B cell (primary cell): ENCODE measurements around the gene PHKG1. TPM values are rescaled to one million over a fixed set of nuclear protein-coding genes. Genes with fewer than 3 reads are reported as not detected.

Experiments
- ATAC-seq: fragments of 200-7000 bp; cut with Tn5 transposase; one replicate; pipeline ENCODE4 v1.10.0; 2021; ENCODE audit warnings: low read depth, mild to moderate bottlenecking, moderate number of reproducible peaks, moderate library complexity
- CTCF ChIA-PET: fragments of 350-600 bp; sonication (Branson Sonifier 250); formaldehyde crosslinking; loops from one replicate; lab custom pipeline; 2021; ENCODE audit warnings: antibody characterized with exemption, inconsistent platforms; lab: Charles Lee
- POLR2A ChIA-PET: fragments of 350-600 bp; sonication (Branson Sonifier 250); formaldehyde crosslinking; loops from one replicate; lab custom pipeline; 2021; ENCODE audit warnings: antibody characterized with exemption; lab: Charles Lee
- DNase-seq: peaks from one replicate; pipeline ENCODE4 v3.0.0; 2013
- H2AFZ ChIP-seq: 2 replicates; pipeline ENCODE4 v1.6.1; 2012; ENCODE audit warnings: mild to moderate bottlenecking, low read depth, low read length; ENCODE audit not compliant: insufficient read depth, poor library complexity, severe bottlenecking
- H3K27ac ChIP-seq, 2 donors: 1 replicate in 1 of 2; 2 replicates in 1 of 2; pipeline ENCODE4 v1.5.1; 2012 to 2013; ENCODE audit warnings: low read length in 2 of 2, mild to moderate bottlenecking in 2 of 2, moderate library complexity in 1 of 2
- H3K27me3 ChIP-seq, 4 experiments: fragments of 200-600 bp in 1 of 4; sonication (generic) in 1 of 4; replicated peaks in 1 of 4; 1 replicate in 2 of 4; 2 replicates in 2 of 4; pipeline versions ENCODE4 v1.6.1 to v1.7.0; 2013 to 2016; ENCODE audit warnings: low read length in 3 of 4, mild to moderate bottlenecking in 2 of 4, mixed read lengths in 1 of 4, moderate library complexity in 1 of 4; ENCODE audit not compliant: insufficient read depth in 4 of 4, control insufficient read depth in 3 of 4; ENCODE audit errors: control extremely low read depth in 1 of 4
- H3K36me3 ChIP-seq, 2 experiments: replicated peaks in 1 of 2; 1 replicate in 1 of 2; 2 replicates in 1 of 2; pipeline versions ENCODE4 v1.6.1 to v1.7.1; 2013; ENCODE audit warnings: low read length in 1 of 2; ENCODE audit not compliant: insufficient read depth in 2 of 2, control insufficient read depth in 1 of 2; ENCODE audit errors: control extremely low read depth in 1 of 2, extremely low read depth in 1 of 2
- H3K4me1 ChIP-seq, 2 donors: fragments of 200-600 bp in 1 of 2; sonication (generic) in 1 of 2; 1 replicate in 1 of 2; 2 replicates in 1 of 2; pipeline versions ENCODE4 v1.5.1 to v1.6.1; 2013 to 2017; ENCODE audit warnings: low read length in 2 of 2; ENCODE audit not compliant: control insufficient read depth in 2 of 2, insufficient read depth in 2 of 2
- H3K4me2 ChIP-seq: replicated peaks from 2 replicates; pipeline ENCODE3; 2012; ENCODE audit warnings: mild to moderate bottlenecking, low read depth, low read length; ENCODE audit not compliant: poor library complexity, severe bottlenecking
- H3K4me3 ChIP-seq, 5 experiments: fragments of 200-600 bp in 1 of 5; sonication (generic) in 1 of 5; 1 replicate in 3 of 5; 2 replicates in 2 of 5; pipeline versions ENCODE4 v1.5.1 to v1.7.0; 2011 to 2016; ENCODE audit warnings: low read length in 4 of 5, mild to moderate bottlenecking in 4 of 5, low read depth in 2 of 5, control low read depth in 1 of 5, moderate library complexity in 1 of 5; ENCODE audit not compliant: insufficient read depth in 1 of 5; ENCODE audit errors: control extremely low read depth in 1 of 5, extremely low read depth in 1 of 5
- H3K79me2 ChIP-seq: fragments of 200-600 bp; sonication (generic); one replicate; pipeline ENCODE4 v1.6.0; 2016; ENCODE audit warnings: low read length; ENCODE audit not compliant: control insufficient read depth, insufficient read depth
- H3K9ac ChIP-seq: fragments of 200-600 bp; sonication (generic); 2 replicates; pipeline ENCODE4 v1.6.1; 2017; ENCODE audit warnings: mild to moderate bottlenecking, low read length, moderate library complexity
- H3K9me3 ChIP-seq, 3 donors: one replicate each; pipeline versions ENCODE4 v1.6.1 to v1.7.1; 2013; ENCODE audit warnings: low read length in 2 of 3; ENCODE audit not compliant: control insufficient read depth in 2 of 3, insufficient read depth in 1 of 3; ENCODE audit errors: control extremely low read depth in 1 of 3
- H4K20me1 ChIP-seq: 2 replicates; pipeline ENCODE4 v1.6.0; 2012; ENCODE audit warnings: mild to moderate bottlenecking, low read length; ENCODE audit not compliant: insufficient read depth, control insufficient read depth, poor library complexity, severe bottlenecking
- H3K27ac Mint-ChIP-seq: one replicate; pipeline ENCODE4 v1.8.0; 2021; ENCODE audit warnings: mixed read lengths
- H3K27me3 Mint-ChIP-seq: one replicate; pipeline ENCODE4 v1.8.0; 2021; ENCODE audit warnings: mixed read lengths
- H3K4me1 Mint-ChIP-seq: one replicate; pipeline ENCODE4 v1.8.0; 2021; ENCODE audit warnings: mixed read lengths
- H3K4me3 Mint-ChIP-seq: one replicate; pipeline ENCODE4 v1.8.0; 2021; ENCODE audit warnings: mixed read lengths
- H3K9me3 Mint-ChIP-seq: one replicate; pipeline ENCODE4 v1.8.0; 2022; ENCODE audit warnings: mixed read lengths; ENCODE audit not compliant: insufficient read depth
- CTCF ChIP-seq: fragments of 200-600 bp; IDR thresholded peaks from one replicate; pipeline ENCODE4 v1.8.0; 2022; ENCODE audit warnings: antibody characterized with exemption, mild to moderate bottlenecking
- EZH2 ChIP-seq: IDR thresholded peaks from 2 replicates; pipeline ENCODE4 v1.6.1; 2012; ENCODE audit warnings: borderline replicate concordance, low read depth, mild to moderate bottlenecking, moderate library complexity, low read length; ENCODE audit not compliant: insufficient read depth, poor library complexity, severe bottlenecking
- WGBS: methylation state at CpG from one replicate; pipeline ENCODE4 v1.1.5; 2013; ENCODE audit warnings: missing lambda C conversion rate; ENCODE audit not compliant: insufficient coverage; 5-methylcytosine and 5-hydroxymethylcytosine counted together
- intact Hi-C: fragments of 100-400 bp; cut with micrococcal nuclease; formaldehyde crosslinking; loops from one replicate; pipeline ENCODE4 v1.10.0; 2022
- polyA plus RNA-seq: library from polyadenylated mRNA; depleted of rRNA; stranded (reverse); fragments of >200 nt; gene quantifications from 2 replicates; pipeline ENCODE4 v1.2.3, GENCODE V29; 2012
- total RNA-seq, 2 donors: library from RNA; stranded (reverse); fragments of 120-200 nt in 1 of 2; gene quantifications; 1 replicate in 1 of 2; 2 replicates in 1 of 2; pipeline versions ENCODE4 v1.2.3 to v1.2.4, GENCODE V29; 2013 to 2022

The PHKG1 gene
- total and polyA plus RNA-seq, 2 donors (not counting 1 experiment from before 2014, with no cell fraction given): 1.9 to 4.0 TPM

DNA sequence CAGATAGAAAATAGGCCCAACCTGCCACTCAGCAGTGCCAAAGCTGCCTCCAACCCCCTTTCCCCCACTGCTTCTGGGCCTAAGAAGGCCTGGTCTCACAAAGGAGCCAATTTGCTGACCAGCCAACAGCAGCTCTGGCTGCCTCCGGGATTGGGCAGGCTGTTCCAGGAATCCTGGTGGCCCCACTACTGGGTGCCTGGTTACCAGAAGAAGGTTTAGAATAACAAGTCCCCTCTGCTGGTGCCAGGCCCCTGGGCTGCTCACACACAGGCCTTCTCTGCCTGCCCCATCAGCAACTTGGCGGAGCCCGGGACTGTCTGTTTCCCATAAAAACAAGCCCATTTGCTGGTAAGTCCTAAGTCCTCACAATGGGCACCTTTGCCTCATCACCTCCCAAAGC, 1.2 kb downstream of the PHKG1 start:
- Histone ChIP-seq H3K27me3 (no peaks in the 10 kb centered on the region), H3K27ac (no peak overlapping the region), H3K4me2 (no peak overlapping the region), H4K20me1 (no peaks in the 10 kb centered on the region), H3K79me2 (no peaks in the 10 kb centered on the region), H3K9ac (no peak overlapping the region), H3K9me3 (no peaks in the 10 kb centered on the region), H3K4me3 (no peak overlapping the region), H3K36me3 (no peaks in the 10 kb centered on the region), H3K4me1 (no peaks in the 10 kb centered on the region), H2AFZ (no peak overlapping the region)
- TF ChIP-seq CTCF (no peak), EZH2 (no peak)
- no peaks in the 10 kb centered on the region for H3K27me3 Mint-ChIP-seq
- H3K4me1 Mint-ChIP-seq: no peaks in the 10 kb centered on the region
- ChIA-PET POLR2A (no interaction called here), CTCF (no interaction called here)
- intact Hi-C loops: no loop called here
- ATAC-seq: no peak
- no peak overlapping the region for H3K27ac Mint-ChIP-seq
- no peak for DNase-seq
- H3K9me3 Mint-ChIP-seq: no peaks in the 10 kb centered on the region
- WGBS: 97% methylated on average over 3 of the region's 3 CpGs
- H3K4me3 Mint-ChIP-seq: no peak overlapping the region

DNA sequence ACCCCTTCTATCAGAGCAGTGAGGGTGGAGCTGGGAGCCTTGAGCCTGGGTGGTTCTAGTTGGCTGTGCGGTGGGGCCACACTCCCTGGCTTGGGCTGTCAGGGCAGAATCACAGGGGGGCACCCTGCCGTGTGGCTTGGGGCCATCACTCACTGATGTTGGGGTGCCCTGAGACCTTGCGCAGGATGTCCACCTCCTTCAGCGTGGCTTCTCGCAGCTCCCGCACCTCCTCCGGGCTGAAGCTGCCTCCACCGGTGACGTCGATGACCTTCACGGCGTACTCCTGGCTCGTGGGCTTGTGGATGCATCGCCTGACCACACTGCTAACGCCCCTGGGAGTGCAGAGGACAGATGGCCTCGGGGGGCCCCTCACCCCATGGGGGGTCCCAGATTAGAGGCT, 5.3 kb downstream of the PHKG1 start:
- POLR2A ChIA-PET: no interaction called here

More for the DNA sequence above, 5.3 kb downstream of the PHKG1 start:
- Histone ChIP-seq H3K79me2 (no peaks in the 10 kb centered on the region), H3K4me2 (no peak overlapping the region), H2AFZ (no peak overlapping the region), H3K9ac (no peak overlapping the region), H3K27ac (no peak overlapping the region), H3K4me1 (no peaks in the 10 kb centered on the region), H3K36me3 (peaks cover 0 to 2% of the 10 kb centered on the region in 2 experiments), H3K4me3 (no peak overlapping the region), H3K9me3 (no peaks in the 10 kb centered on the region), H3K27me3 (no peaks in the 10 kb centered on the region), H4K20me1 (no peaks in the 10 kb centered on the region)
- no peaks in the 10 kb centered on the region for H3K4me1 Mint-ChIP-seq
- H3K27ac Mint-ChIP-seq: no peak overlapping the region
- intact Hi-C loops: no loop called here
- no peaks in the 10 kb centered on the region for H3K27me3 Mint-ChIP-seq
- TF ChIP-seq EZH2 (no peak), CTCF (no peak)
- H3K9me3 Mint-ChIP-seq: no peaks in the 10 kb centered on the region
- CTCF ChIA-PET: no interaction called here
- no peak overlapping the region for H3K4me3 Mint-ChIP-seq
- WGBS: 98% methylated on average over 15 of the region's 16 CpGs
- ATAC-seq (no peak), DNase-seq (no peak)
